B cell (primary cell): Measurements from ENCODE around the gene OR10C1. TPM values are rescaled to one million over a fixed set of nuclear protein-coding genes. Genes with fewer than 3 reads are reported as not detected.

ENCODE experiments used
- ATAC-seq: fragments of 200-7000 bp; cut with Tn5 transposase; one replicate; pipeline ENCODE4 v1.10.0; 2021; ENCODE audit warnings: low read depth, mild to moderate bottlenecking, moderate number of reproducible peaks, moderate library complexity
- CTCF ChIA-PET: fragments of 350-600 bp; sonication (Branson Sonifier 250); formaldehyde crosslinking; loops from one replicate; lab custom pipeline; 2021; ENCODE audit warnings: antibody characterized with exemption, inconsistent platforms; lab: Charles Lee
- POLR2A ChIA-PET: fragments of 350-600 bp; sonication (Branson Sonifier 250); formaldehyde crosslinking; loops from one replicate; lab custom pipeline; 2021; ENCODE audit warnings: antibody characterized with exemption; lab: Charles Lee
- DNase-seq: peaks from one replicate; pipeline ENCODE4 v3.0.0; 2013
- H2AFZ ChIP-seq: 2 replicates; pipeline ENCODE4 v1.6.1; 2012; ENCODE audit warnings: mild to moderate bottlenecking, low read depth, low read length; ENCODE audit not compliant: insufficient read depth, poor library complexity, severe bottlenecking
- H3K27ac ChIP-seq, 2 donors: 1 replicate in 1 of 2; 2 replicates in 1 of 2; pipeline ENCODE4 v1.5.1; 2012 to 2013; ENCODE audit warnings: low read length in 2 of 2, mild to moderate bottlenecking in 2 of 2, moderate library complexity in 1 of 2
- H3K27me3 ChIP-seq, 4 experiments: fragments of 200-600 bp in 1 of 4; sonication (generic) in 1 of 4; replicated peaks in 1 of 4; 1 replicate in 2 of 4; 2 replicates in 2 of 4; pipeline versions ENCODE4 v1.6.1 to v1.7.0; 2013 to 2016; ENCODE audit warnings: low read length in 3 of 4, mild to moderate bottlenecking in 2 of 4, mixed read lengths in 1 of 4, moderate library complexity in 1 of 4; ENCODE audit not compliant: insufficient read depth in 4 of 4, control insufficient read depth in 3 of 4; ENCODE audit errors: control extremely low read depth in 1 of 4
- H3K36me3 ChIP-seq, 2 experiments: replicated peaks in 1 of 2; 1 replicate in 1 of 2; 2 replicates in 1 of 2; pipeline versions ENCODE4 v1.6.1 to v1.7.1; 2013; ENCODE audit warnings: low read length in 1 of 2; ENCODE audit not compliant: insufficient read depth in 2 of 2, control insufficient read depth in 1 of 2; ENCODE audit errors: control extremely low read depth in 1 of 2, extremely low read depth in 1 of 2
- H3K4me1 ChIP-seq, 2 donors: fragments of 200-600 bp in 1 of 2; sonication (generic) in 1 of 2; 1 replicate in 1 of 2; 2 replicates in 1 of 2; pipeline versions ENCODE4 v1.5.1 to v1.6.1; 2013 to 2017; ENCODE audit warnings: low read length in 2 of 2; ENCODE audit not compliant: control insufficient read depth in 2 of 2, insufficient read depth in 2 of 2
- H3K4me2 ChIP-seq: replicated peaks from 2 replicates; pipeline ENCODE3; 2012; ENCODE audit warnings: mild to moderate bottlenecking, low read depth, low read length; ENCODE audit not compliant: poor library complexity, severe bottlenecking
- H3K4me3 ChIP-seq, 5 experiments: fragments of 200-600 bp in 1 of 5; sonication (generic) in 1 of 5; 1 replicate in 3 of 5; 2 replicates in 2 of 5; pipeline versions ENCODE4 v1.5.1 to v1.7.0; 2011 to 2016; ENCODE audit warnings: low read length in 4 of 5, mild to moderate bottlenecking in 4 of 5, low read depth in 2 of 5, control low read depth in 1 of 5, moderate library complexity in 1 of 5; ENCODE audit not compliant: insufficient read depth in 1 of 5; ENCODE audit errors: control extremely low read depth in 1 of 5, extremely low read depth in 1 of 5
- H3K79me2 ChIP-seq: fragments of 200-600 bp; sonication (generic); one replicate; pipeline ENCODE4 v1.6.0; 2016; ENCODE audit warnings: low read length; ENCODE audit not compliant: control insufficient read depth, insufficient read depth
- H3K9ac ChIP-seq: fragments of 200-600 bp; sonication (generic); 2 replicates; pipeline ENCODE4 v1.6.1; 2017; ENCODE audit warnings: mild to moderate bottlenecking, low read length, moderate library complexity
- H3K9me3 ChIP-seq, 3 donors: one replicate each; pipeline versions ENCODE4 v1.6.1 to v1.7.1; 2013; ENCODE audit warnings: low read length in 2 of 3; ENCODE audit not compliant: control insufficient read depth in 2 of 3, insufficient read depth in 1 of 3; ENCODE audit errors: control extremely low read depth in 1 of 3
- H4K20me1 ChIP-seq: 2 replicates; pipeline ENCODE4 v1.6.0; 2012; ENCODE audit warnings: mild to moderate bottlenecking, low read length; ENCODE audit not compliant: insufficient read depth, control insufficient read depth, poor library complexity, severe bottlenecking
- H3K27ac Mint-ChIP-seq: one replicate; pipeline ENCODE4 v1.8.0; 2021; ENCODE audit warnings: mixed read lengths
- H3K27me3 Mint-ChIP-seq: one replicate; pipeline ENCODE4 v1.8.0; 2021; ENCODE audit warnings: mixed read lengths
- H3K4me1 Mint-ChIP-seq: one replicate; pipeline ENCODE4 v1.8.0; 2021; ENCODE audit warnings: mixed read lengths
- H3K4me3 Mint-ChIP-seq: one replicate; pipeline ENCODE4 v1.8.0; 2021; ENCODE audit warnings: mixed read lengths
- H3K9me3 Mint-ChIP-seq: one replicate; pipeline ENCODE4 v1.8.0; 2022; ENCODE audit warnings: mixed read lengths; ENCODE audit not compliant: insufficient read depth
- CTCF ChIP-seq: fragments of 200-600 bp; IDR thresholded peaks from one replicate; pipeline ENCODE4 v1.8.0; 2022; ENCODE audit warnings: antibody characterized with exemption, mild to moderate bottlenecking
- EZH2 ChIP-seq: IDR thresholded peaks from 2 replicates; pipeline ENCODE4 v1.6.1; 2012; ENCODE audit warnings: borderline replicate concordance, low read depth, mild to moderate bottlenecking, moderate library complexity, low read length; ENCODE audit not compliant: insufficient read depth, poor library complexity, severe bottlenecking
- WGBS: methylation state at CpG from one replicate; pipeline ENCODE4 v1.1.5; 2013; ENCODE audit warnings: missing lambda C conversion rate; ENCODE audit not compliant: insufficient coverage; 5-methylcytosine and 5-hydroxymethylcytosine counted together
- intact Hi-C: fragments of 100-400 bp; cut with micrococcal nuclease; formaldehyde crosslinking; loops from one replicate; pipeline ENCODE4 v1.10.0; 2022
- polyA plus RNA-seq: library from polyadenylated mRNA; depleted of rRNA; stranded (reverse); fragments of >200 nt; gene quantifications from 2 replicates; pipeline ENCODE4 v1.2.3, GENCODE V29; 2012
- total RNA-seq, 2 donors: library from RNA; stranded (reverse); fragments of 120-200 nt in 1 of 2; gene quantifications; 1 replicate in 1 of 2; 2 replicates in 1 of 2; pipeline versions ENCODE4 v1.2.3 to v1.2.4, GENCODE V29; 2013 to 2022

The OR10C1 gene
- total and polyA plus RNA-seq, 2 donors (not counting 1 experiment from before 2014, with no cell fraction given), result not detected

- ChIA-PET CTCF (no interaction called here), POLR2A (no interaction called here)
- H3K27me3 ChIP-seq, result peaks cover 0 to 9% (median 2%) of the 10 kb centered on the region in 4 experiments
- ATAC-seq, result no peak
- H3K4me1 ChIP-seq, result no peaks in the 10 kb centered on the region
- intact Hi-C loops, result no loop called here
- no peak overlapping the region for H3K4me2 ChIP-seq
- no peak overlapping the region for H3K4me3 ChIP-seq
- peaks cover 32% of the 10 kb centered on the region for H3K27me3 Mint-ChIP-seq
- peaks cover 4% of the 10 kb centered on the region for H3K9me3 Mint-ChIP-seq
- TF ChIP-seq CTCF (no peak), EZH2 (no peak)
- H3K4me3 Mint-ChIP-seq, result no peak overlapping the region
- no peaks in the 10 kb centered on the region for H4K20me1 ChIP-seq
- WGBS, result no CpG with 5 or more reads among the region's 4 CpGs
- no peaks in the 10 kb centered on the region for H3K36me3 ChIP-seq
- H3K27ac Mint-ChIP-seq, result no peak overlapping the region
- H2AFZ ChIP-seq, result no peak overlapping the region
- H3K9ac ChIP-seq, result no peak overlapping the region
- H3K27ac ChIP-seq, result no peak overlapping the region
- no peaks in the 10 kb centered on the region for H3K4me1 Mint-ChIP-seq
- DNase-seq, result no peak
- no peaks in the 10 kb centered on the region for H3K9me3 ChIP-seq
- no peaks in the 10 kb centered on the region for H3K79me2 ChIP-seq
Observed at GRCh38 chr6:29486577-29486976, 47.5 kb downstream of the OR10C1 start.

- H3K4me1 Mint-ChIP-seq, result no peaks in the 10 kb centered on the region
- Histone ChIP-seq H3K4me2 (no peak overlapping the region), H3K9me3 (no peaks in the 10 kb centered on the region), H3K9ac (no peak overlapping the region), H3K27me3 (peaks cover 0 to 9% (median 2%) of the 10 kb centered on the region in 4 experiments), H4K20me1 (no peaks in the 10 kb centered on the region), H2AFZ (no peak overlapping the region), H3K4me3 (no peak overlapping the region), H3K27ac (no peak overlapping the region), H3K4me1 (no peaks in the 10 kb centered on the region), H3K79me2 (no peaks in the 10 kb centered on the region), H3K36me3 (no peaks in the 10 kb centered on the region)
- H3K27me3 Mint-ChIP-seq, result peaks cover 32% of the 10 kb centered on the region
- H3K9me3 Mint-ChIP-seq, result peaks cover 4% of the 10 kb centered on the region
- no peak overlapping the region for H3K27ac Mint-ChIP-seq
- CTCF ChIA-PET, result no interaction called here
- intact Hi-C loops, result no loop called here
- no peak for DNase-seq
- no peak for TF ChIP-seq CTCF
- TF ChIP-seq EZH2, result no peak
- no peak for ATAC-seq
- H3K4me3 Mint-ChIP-seq, result no peak overlapping the region
- POLR2A ChIA-PET, result no interaction called here
- 98% methylated on average over 4 of the region's 5 CpGs for WGBS
Observed at GRCh38 chr6:29487131-29487530, 48.0 kb downstream of the OR10C1 start.
